ENCODE data around the gene CCNL1.

Gene CCNL1

DNA sequence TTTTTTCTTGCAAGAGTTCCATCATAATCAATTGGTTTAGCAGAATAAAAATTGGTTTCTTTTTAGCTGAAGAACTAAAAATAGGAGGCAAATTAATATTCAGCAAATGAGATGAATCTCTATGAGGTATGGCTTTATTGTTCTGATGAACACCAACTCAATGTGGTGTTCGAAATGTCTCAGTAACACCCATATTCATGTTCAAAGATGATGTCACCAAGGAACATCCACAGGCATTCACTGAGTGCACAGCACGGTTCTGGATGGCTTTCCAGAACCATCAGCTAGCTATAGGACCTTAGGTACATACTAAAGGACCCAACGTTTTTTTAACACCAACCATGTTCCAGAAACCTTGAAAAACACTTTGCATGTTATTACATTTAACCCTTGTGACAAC lies 42.7 kb downstream of the CCNL1 start:
- no peak for TF ChIP-seq SPI1 (IDR thresholded peaks at IDR 0.05; ENCODE audit: borderline replicate concordance, low read depth)
- TF ChIP-seq POLR2AphosphoS5 (IDR thresholded peaks at IDR 0.05; ENCODE audit: low read depth), result no peak
- TF ChIP-seq, protein P1, sequence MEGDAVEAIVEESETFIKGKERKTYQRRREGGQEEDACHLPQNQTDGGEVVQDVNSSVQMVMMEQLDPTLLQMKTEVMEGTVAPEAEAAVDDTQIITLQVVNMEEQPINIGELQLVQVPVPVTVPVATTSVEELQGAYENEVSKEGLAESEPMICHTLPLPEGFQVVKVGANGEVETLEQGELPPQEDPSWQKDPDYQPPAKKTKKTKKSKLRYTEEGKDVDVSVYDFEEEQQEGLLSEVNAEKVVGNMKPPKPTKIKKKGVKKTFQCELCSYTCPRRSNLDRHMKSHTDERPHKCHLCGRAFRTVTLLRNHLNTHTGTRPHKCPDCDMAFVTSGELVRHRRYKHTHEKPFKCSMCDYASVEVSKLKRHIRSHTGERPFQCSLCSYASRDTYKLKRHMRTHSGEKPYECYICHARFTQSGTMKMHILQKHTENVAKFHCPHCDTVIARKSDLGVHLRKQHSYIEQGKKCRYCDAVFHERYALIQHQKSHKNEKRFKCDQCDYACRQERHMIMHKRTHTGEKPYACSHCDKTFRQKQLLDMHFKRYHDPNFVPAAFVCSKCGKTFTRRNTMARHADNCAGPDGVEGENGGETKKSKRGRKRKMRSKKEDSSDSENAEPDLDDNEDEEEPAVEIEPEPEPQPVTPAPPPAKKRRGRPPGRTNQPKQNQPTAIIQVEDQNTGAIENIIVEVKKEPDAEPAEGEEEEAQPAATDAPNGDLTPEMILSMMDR (IDR thresholded peaks at IDR 0.05; ENCODE audit: insufficient read depth, low read length), result no peak
- TF ChIP-seq GABPA (IDR thresholded peaks at IDR 0.05; ENCODE audit: low read depth), result no peak
- TF ChIP-seq, protein P2, sequence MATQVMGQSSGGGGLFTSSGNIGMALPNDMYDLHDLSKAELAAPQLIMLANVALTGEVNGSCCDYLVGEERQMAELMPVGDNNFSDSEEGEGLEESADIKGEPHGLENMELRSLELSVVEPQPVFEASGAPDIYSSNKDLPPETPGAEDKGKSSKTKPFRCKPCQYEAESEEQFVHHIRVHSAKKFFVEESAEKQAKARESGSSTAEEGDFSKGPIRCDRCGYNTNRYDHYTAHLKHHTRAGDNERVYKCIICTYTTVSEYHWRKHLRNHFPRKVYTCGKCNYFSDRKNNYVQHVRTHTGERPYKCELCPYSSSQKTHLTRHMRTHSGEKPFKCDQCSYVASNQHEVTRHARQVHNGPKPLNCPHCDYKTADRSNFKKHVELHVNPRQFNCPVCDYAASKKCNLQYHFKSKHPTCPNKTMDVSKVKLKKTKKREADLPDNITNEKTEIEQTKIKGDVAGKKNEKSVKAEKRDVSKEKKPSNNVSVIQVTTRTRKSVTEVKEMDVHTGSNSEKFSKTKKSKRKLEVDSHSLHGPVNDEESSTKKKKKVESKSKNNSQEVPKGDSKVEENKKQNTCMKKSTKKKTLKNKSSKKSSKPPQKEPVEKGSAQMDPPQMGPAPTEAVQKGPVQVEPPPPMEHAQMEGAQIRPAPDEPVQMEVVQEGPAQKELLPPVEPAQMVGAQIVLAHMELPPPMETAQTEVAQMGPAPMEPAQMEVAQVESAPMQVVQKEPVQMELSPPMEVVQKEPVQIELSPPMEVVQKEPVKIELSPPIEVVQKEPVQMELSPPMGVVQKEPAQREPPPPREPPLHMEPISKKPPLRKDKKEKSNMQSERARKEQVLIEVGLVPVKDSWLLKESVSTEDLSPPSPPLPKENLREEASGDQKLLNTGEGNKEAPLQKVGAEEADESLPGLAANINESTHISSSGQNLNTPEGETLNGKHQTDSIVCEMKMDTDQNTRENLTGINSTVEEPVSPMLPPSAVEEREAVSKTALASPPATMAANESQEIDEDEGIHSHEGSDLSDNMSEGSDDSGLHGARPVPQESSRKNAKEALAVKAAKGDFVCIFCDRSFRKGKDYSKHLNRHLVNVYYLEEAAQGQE (IDR thresholded peaks at IDR 0.05; ENCODE audit: insufficient replicate concordance, low read depth), result no peak
- Histone ChIP-seq H3K4me3 (replicated peaks; ENCODE audit: insufficient read depth, low read length) (no peak overlapping the region), H3K27ac (replicated peaks) (no peak overlapping the region), H3K27me3 (ENCODE audit: insufficient read depth, poor library complexity, severe bottlenecking) (no peaks in the 10 kb centered on the region)
- no peak for DNase-seq (ENCODE audit: low read depth in 1 of 2, low spot score in 1 of 2)

DNA sequence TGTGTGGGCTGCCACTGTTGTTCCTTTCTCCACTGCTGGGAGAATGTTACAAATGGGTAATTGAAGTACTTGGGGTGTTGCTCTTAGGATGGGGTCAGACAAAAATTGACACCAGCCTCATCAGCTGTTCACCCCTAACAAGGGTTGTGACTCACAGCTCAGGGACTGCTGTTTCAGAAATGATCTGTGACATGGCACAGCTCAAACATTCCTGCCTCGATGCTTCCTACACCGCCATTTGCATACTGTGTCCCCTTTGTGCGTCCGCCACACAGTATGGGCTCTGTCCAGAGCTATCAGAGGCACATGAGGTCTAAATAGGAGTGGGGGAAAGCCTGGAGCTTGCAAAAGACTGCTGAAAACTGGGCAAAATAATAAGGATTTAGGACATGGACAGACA lies 43.9 kb downstream of the CCNL1 start:
- Histone ChIP-seq H3K27me3 (ENCODE audit: insufficient read depth, poor library complexity, severe bottlenecking) (no peaks in the 10 kb centered on the region), H3K4me3 (replicated peaks; ENCODE audit: insufficient read depth, low read length) (no peak overlapping the region), H3K27ac (replicated peaks) (no peak overlapping the region)
- no peak for DNase-seq (ENCODE audit: low read depth in 1 of 2, low spot score in 1 of 2)
- TF ChIP-seq SPI1 (IDR thresholded peaks at IDR 0.05; ENCODE audit: borderline replicate concordance, low read depth) (no peak), GABPA (IDR thresholded peaks at IDR 0.05; ENCODE audit: low read depth) (no peak)
- TF ChIP-seq, protein P2 (IDR thresholded peaks at IDR 0.05; ENCODE audit: insufficient replicate concordance, low read depth), result no peak
- TF ChIP-seq, protein P1 (IDR thresholded peaks at IDR 0.05; ENCODE audit: insufficient read depth, low read length), result no peak

- DNase-seq (ENCODE audit: low read depth in 1 of 2, low spot score in 1 of 2), result no peak
- Histone ChIP-seq H3K27me3 (ENCODE audit: insufficient read depth, poor library complexity, severe bottlenecking) (no peaks in the 10 kb centered on the region), H3K27ac (replicated peaks) (no peak overlapping the region), H3K4me3 (replicated peaks; ENCODE audit: insufficient read depth, low read length) (no peak overlapping the region)
- no peak for TF ChIP-seq SPI1 (IDR thresholded peaks at IDR 0.05; ENCODE audit: borderline replicate concordance, low read depth)
- TF ChIP-seq GABPA (IDR thresholded peaks at IDR 0.05; ENCODE audit: low read depth), result no peak
- TF ChIP-seq, protein P2 (IDR thresholded peaks at IDR 0.05; ENCODE audit: insufficient replicate concordance, low read depth), result no peak
- TF ChIP-seq, protein P1 (IDR thresholded peaks at IDR 0.05; ENCODE audit: insufficient read depth, low read length), result no peak
Observed at GRCh38 chr3:157115069-157116006, 44.6 kb downstream of the CCNL1 start.
